Pons (tissue), 1 donor: ENCODE measurements around the gene CA10.

ENCODE experiments used
- DNase-seq: peaks from one replicate; pipeline ENCODE4 v3.0.0-alpha.2; 2016; ENCODE audit warnings: low spot score

CA10 gene

DNA sequence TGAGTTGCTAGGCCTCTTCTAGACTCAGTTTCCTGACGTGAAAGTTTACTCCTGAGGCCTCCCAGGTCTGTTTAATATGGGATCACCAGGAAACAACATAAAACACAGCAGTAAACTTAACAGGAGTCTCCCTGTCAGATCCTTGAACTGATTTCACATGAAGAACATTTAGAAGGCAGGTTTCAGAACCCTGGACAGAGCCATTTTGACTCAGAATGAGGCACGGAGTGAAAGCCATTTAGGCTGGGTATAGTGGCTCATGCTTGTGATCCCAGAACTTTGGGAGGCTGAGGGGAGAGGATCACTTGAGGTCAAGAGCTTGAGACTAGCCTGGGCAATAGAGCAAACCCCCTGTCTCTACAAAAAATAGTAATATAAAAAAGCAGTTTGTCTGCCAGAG is 289.1 kb downstream of the CA10 start:
- DNase-seq = no peak

DNA sequence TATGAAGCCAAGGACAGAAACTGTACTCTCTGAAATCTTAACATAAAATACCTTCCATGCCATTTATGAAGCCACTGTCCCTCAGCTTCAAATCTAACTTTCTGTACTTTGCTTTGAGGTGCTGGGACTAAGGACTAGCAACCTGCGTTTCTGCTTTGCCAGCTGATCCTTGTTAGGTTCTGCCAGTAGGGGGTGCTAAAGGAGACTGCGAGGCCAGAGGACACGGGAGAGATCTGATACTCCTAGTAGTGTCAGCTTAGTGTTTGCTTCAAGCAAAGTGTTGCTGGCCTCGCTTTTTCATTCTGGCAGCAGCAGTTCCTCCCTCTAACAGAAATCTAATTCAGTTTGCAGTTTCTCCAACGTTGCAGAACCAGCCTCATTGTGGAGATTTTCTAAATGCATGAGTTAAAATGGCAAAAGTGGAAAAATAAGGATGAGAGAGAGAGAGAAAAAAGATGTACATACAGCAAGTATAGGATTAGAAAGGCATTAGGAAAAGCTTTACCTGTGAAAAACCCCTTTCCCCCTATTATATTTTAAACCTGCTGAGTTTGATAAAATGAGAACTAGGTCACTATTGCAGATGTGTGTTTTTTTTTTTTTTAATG is 297.5 kb downstream of the CA10 start:
- DNase-seq = peak; percentile 61

DNA sequence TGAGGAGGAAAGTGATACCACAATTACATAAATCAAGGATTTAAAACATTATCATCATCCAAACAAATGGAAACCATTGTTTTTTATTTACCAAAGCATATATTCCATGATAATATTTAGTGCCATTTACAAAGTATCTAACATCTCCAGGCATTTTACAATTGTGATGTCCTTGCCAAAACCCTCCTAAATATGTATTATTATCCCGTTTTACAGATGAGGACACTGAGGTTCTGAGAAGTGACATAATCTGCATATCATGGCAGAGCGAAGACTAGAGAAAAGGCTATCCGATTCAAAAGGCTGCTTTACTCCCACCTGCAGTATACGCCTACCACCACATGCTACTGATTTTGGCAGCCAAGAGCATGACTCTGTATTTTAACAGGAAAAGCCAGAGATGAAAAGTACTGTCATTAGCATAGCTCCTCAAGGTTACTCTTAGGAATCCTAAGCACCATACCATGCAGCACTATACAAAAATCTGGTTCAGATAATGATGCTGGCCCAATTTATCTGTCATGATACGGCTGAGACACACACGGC is 301.4 kb downstream of the CA10 start:
- no peak for DNase-seq

DNA sequence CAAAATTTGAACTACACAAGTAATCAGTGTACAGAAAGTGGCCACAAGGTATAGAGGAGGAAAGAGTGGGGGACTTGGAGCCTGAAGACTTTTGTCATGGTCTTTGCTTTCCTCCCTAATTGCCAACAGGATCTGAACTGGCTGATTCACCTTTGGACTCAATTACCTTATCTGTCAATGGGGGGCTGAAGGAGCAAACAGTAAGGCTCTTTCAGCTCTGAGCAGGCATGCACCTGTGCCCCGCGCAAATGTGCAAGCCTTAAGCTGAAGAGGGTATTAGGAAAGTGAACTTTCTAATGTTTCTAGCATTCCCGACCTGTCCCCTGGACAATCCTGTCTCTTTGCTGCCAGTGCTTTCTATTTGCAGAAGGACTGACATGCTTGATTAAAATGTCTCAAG is 302.7 kb downstream of the CA10 start:
- DNase-seq = no peak

DNA sequence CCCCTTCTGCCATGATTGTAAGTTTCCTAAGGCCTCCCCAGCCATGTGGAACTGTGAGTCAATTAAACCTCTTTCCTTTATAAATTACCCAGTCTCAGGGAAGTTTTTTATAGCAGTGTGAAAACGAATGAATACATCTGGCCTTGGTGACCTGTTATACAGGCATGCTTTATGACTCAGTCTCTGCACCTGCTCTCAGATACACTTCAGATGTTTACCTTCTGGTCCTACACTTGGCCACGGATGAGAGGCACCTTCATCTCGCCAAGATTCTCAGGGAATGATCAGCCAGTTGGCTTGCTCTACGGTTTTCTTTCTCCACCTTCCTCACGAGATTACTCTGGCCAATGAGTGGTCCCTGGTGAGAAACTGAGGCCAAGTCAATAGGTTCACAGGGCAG is 304.7 kb downstream of the CA10 start:
- DNase-seq = peak; percentile 30

DNA sequence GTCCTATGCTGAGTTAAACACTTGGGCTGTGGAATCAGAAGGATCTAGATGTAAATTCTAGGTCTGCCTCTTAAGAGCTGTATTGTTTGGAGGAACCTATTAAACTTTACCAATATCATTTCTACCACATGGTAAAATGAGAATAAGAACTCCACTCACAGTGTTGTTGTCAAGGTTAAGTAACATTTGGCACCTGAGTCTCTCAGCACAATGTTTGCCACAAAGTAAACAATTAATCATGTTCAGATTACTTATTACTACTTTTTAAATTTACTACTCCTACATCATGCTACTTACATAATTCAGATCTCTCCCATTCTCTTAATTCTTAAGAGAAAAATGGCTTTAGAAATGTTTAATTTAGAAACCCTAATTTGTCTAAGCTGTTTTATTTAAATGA is 305.9 kb downstream of the CA10 start:
- DNase-seq = no peak

DNA sequence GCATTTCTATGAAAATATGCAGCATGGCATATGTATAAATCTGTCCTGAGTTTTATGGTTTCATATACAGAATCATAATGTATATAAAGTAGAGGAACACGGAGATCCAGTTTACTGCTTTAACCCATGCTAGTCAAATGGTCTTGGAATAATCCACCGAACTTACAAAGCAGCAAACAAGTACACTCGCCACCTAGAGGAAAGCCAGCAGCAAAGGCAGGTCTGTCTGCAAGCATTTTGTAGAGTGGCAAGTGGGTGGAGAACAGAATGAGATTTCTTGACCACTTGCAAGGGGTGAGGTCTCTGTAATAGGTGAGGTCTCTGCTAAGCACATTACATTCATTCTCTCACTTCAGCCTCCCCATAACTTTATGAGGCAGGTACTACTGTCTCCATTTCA is 308.3 kb downstream of the CA10 start:
- no peak for DNase-seq

DNA sequence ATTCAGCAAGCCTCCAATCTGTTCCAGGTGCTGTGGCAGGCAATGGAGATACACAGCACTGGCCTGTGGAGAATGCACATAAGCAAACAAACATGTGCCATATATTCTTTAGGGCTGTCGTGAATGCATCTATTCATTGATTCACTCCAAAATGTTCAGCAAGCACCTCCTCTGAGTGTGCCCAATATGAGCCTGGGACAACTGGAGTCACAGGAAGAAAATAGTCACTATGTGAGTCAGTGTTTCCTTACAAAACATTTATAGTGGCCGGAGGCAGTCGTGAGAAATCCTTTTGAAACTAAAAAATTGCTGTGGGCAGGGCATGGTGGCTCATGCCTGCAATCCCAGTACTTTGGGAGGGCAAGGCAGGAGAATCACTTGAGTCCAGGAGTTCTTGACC is 310.1 kb downstream of the CA10 start:
- no peak for DNase-seq

DNA sequence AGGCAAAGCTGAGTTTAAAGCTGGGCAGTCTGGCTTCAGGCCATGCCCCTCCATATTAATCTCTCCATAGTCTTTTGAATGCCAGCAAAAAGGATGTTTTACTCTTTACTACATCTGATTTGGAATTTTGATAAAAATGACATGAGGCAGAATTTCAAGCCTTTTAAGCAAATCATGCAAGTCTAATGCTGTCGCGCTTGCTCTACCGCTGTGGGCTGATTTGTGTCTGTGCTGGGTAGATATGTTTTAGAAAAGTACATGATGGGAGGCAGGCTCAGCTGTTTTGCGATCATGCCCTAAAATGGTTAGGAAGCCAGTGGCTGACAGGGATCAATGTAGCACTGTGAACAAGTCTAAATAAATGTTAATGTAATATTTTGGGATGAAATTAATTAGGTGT is 311.9 kb downstream of the CA10 start:
- DNase-seq = no peak

DNA sequence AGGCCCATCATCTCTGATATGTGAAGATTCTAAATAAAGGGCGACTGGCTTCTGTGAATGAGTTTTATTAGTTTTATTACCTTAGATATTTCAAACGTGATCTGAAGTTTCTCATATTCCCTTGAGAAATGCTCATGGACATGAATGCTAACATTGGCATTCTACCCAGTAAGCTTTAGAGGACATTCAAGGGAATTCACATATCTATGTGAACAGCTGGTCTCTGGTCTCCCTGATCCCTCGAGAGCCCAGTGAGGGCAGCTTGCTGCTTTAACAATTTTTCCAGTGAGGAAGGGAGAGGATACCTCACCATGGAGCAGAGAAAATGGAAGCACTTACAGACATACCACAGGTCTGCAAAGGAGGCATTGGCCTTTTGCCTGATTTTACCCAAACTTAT is 312.7 kb downstream of the CA10 start:
- no peak for DNase-seq

DNA sequence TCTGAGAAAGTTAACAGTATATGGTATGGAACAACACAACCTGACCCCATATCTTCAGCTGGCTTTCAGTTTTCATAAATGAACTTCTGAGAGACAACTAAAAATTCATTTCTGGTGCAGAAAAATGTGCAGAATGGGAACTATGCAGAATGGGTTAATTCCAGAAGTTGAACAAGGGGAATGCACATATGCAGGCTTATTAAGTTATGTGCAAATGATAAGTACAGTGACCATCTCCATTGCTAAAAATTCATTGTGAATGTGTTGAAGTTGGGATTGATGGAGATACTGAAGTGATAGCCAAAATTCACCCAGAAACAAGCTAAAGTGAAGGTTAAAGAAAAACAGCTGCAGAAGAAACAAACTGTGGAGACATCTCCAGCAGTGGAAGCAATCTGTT is 315.8 kb downstream of the CA10 start:
- no peak for DNase-seq

DNA sequence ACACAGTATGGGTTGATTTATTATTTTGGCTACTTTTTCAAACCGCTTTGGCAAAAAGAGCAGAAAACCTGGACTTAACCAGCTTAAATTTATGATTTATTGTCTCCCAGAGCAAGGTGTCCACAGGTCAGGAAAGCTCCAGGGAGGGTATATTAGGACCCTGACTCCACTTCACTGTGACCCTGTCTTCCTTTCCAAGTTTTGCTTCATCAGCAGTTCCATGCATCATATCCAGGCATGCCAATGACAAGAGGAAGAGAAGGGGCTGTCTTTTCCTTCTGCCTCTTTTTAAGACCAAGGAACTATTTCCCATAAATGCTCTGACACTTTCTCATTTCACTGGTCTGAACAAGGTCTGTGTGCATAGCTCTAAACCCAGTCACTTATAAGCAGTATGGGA is 316.8 kb downstream of the CA10 start:
- no peak for DNase-seq

DNA sequence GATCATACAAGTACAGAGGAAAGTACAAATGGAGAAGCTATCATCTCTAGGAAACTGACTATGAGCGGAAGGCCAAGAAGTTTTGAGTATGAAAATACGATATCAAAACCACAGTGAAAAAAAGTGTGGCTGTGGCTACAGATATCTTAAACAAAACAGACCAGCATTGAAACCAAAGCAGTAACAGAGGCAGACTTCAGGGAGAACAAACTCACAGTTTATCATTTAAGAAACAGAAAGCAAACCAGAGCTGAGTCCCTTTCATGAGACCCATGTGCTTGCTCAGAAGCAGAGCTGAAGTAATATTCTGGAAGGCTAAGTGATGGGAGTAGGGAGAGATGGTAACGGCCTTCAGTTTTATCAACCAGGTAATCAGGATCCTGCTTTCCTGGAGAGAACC is 317.8 kb downstream of the CA10 start:
- no peak for DNase-seq

DNA sequence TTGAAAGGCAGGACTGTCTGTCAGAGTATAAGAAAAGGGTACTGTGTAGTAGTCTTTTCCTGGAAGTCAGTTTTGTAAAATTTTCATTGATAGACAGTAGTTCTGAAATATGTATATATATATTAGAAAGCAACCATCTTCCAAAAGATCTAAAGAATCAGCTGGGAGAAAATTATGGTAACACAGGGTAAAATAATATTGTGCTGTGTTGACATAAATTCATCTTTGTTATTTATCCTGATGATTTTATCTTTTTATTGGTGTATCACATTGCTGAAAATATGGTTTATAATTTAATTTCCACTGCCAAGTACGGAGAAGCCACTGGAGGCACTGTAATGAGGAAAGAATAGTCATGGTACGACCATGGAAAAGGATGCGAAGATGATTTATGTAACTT is 324.9 kb downstream of the CA10 start:
- DNase-seq = no peak

DNA sequence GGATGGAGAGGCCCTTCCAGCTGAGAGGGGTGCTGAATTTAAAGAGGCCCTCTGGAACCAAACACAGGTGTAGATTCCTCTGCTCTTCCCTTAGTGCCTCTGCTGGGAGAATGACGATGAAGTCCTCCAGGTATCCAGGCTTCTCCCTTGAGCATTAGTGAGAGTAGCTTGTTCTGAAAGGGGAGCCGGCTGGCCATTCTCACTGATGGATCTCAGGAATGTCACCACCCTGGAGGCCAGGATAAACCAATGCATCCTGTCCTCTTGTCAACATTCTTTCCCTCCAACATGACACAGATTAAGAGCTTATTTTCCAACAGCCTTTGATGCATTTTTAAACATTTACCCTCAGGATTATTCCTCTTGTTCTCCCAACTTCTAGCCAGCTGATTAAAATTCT is 325.5 kb downstream of the CA10 start:
- no peak for DNase-seq

DNA sequence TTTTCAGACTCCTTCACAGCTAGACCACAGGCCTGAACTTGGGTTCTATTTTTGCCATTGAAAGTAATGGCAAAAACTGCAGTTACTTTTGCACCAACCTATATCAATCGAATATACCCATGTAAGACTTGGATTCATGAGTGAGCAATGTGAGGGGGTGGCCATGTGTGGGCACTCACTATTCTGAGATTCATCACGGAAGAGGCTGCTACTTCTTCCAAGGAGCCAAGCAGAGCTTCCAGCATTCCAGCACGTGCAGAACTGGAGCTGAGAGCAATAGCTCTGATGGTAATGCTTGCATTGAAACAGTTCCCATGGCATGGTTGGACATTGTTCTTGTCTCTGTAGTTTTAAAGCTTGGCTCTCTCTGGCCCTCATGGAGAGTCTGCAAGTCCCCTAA is 327.6 kb downstream of the CA10 start:
- no peak for DNase-seq

DNA sequence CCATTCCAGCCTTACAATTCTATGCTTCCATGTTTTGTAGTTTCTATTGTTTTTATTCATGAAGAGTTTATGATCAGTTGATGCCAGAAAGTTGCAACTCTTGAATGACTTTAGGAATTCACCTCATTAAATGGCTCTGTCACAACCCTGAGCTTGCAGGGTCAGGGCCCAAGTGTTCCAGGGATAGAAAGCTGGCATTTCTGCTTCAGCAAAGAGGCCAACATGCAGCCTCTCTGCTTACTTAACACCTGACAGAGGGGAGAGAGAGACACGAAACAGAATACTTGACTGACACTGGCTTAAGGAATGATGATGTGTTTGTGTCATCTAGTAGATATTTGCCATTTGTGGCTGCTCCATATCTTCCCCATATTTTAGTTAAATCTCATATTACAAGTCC is 328.1 kb downstream of the CA10 start:
- no peak for DNase-seq

DNA sequence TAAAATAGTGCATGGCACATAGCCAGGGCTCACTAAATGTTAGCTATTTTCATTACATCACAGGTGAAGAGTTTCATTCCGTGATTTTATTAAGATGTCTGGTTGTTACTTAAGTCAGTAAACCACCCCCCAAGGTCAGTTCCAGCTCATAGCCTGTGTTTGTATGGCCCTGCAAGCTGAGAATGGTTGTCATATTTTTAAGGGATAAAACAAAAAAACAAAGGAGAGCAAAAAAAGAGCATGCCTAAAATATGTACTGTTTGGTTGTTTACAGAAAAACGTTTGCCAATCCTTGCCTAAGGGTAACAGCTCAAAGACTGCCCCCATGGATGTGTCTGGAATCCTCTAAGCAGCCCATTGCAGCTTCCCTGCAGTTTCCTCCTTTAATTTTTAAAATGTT is 329.6 kb downstream of the CA10 start:
- no peak for DNase-seq

DNA sequence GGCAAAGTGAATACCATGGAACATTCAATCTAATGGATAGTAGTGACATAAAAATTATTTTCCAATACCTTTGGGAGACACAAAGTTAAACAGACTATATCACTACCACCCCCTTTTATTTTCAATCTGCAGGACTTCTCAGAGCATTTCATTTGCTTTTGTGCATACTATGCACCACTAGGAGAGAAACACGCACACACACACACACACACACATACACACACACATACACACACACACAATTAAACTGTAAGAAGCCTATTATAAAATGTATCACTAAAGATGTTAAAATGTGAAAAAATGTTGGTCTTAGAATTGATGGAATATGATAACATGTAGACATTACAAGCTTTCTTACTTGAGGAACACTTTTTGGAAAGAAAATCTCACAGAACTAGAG is 331.4 kb downstream of the CA10 start:
- DNase-seq = no peak

DNA sequence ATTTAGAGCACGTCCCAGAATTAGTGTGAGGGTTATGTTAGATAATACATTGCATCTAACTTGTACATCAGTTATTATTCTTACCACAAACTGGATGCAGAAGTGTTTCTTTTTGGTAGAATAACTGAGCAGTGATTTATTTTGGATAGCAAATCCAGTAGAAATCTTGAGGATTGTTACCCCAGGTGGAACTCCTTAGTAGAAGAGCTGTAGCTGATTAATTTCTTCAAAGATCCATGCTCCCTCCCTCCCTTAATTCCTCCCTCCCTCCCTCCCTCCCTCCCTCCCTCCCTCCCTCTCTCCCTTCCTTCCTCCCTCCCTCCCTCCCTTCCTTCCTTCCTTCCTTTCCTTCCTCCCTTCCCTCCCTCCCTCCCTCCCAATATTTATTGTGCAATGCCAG is 337.7 kb downstream of the CA10 start:
- DNase-seq = no peak

DNA sequence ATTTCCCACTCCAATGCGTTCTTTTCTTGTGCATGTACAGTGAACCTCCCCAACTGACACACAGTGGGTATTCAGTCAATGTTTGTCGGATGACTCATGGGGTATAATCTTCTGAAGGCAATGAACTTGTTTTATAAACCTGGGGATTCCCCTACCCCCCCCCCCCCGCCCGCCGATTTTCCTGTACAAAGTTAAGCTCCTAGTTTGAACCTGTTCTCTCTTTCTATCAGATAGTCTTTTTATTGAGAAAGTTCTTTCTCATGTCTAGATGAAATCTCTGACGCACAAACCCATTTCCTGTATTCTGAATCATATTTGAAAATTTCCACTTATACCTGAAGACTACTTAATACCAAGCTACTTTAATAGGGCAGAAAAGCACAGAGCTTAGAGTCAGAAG is 338.3 kb downstream of the CA10 start:
- DNase-seq = no peak

DNA sequence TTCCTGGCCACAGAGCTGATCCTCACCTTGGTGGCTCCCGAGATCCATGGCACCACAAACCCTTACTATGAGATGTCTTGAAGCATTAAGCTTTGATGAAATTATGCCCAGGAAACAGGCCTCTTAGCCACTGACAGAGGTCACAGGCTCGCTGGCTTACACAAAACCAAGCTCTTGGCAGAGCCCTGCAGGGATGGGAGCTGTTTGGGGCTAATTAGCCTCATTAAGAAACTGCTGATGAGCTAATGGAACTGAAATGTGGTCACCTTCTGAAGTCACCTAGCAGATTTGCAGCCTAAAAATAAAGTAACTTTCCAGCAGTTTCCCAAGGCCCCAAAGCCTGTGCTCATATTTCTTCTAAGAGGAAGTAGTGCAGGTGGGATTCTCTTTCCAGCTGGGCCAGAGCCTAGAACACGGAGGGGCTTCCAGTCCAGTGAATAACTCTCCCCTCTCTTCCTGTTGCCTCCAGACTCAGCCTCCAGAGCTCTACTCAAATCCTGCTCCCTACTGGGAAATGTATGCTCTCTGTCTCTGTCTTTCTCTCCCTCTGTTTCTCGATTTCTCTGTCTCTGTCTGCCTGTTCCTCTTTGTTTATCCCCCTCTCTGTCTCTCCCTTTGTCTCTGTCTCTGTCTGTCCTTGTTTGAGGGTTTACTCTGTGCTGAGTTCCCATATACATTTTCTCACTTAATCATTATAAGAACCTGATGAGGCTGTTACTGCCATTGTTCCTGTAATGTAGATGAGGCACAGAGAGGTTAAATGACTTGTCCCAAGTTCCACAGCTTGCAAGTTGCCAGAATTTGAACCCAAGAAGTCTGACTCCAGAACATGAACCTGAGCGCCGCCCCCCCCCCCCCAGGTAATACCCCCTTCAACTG is 338.9 kb downstream of the CA10 start:
- no peak for DNase-seq

DNA sequence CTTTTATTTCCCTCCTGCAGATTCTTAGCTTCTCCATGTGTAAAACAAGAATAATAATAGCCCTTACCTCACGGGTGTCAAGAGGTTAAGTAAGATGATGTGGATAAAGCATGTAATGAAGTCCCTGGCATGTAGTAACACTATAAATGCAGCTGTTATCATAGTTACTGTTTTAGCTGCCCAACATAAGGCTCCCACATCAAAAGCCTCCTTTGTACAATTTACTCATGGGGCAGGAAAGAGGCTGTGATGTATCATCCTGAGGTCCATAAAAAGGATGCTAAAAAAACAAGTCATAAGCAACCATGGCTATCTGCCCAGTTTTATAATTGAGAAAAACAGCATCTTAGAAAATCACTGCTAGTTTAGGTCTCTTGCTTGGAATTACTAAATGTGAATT is 339.7 kb downstream of the CA10 start:
- no peak for DNase-seq

DNA sequence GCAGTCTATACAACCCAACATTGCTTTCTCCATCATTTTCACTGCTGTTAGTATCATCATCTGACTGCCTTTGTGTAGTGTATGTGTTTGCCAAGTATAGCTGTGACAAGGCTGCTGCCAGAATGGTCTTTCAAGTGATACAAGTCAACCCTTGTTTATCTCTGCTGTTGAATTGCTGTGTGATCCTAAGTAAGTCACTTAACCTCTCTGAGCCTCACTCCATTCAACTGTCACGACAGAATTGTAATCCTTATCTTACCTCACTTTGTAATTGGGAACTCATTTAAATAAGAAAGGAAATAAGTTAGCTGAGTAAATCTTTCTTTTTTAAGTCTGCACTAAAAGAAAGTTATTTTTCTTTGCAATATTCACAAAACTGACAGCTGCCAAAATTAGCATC is 340.6 kb downstream of the CA10 start:
- no peak for DNase-seq
